ENCODE measurements around the gene ALKBH7. TPM values are rescaled to one million over a fixed set of nuclear protein-coding genes. Genes with fewer than 3 reads are reported as not detected.
A peak's percentile ranks its signal among the peaks of the same experiment; 100 is the strongest.

Gene ALKBH7
- total RNA-seq, 1 experiment from 2014 or later, result 70.0 TPM

GRCh38 chr19:6387372-6387771 lies 14.8 kb downstream of the ALKBH7 start:
- Histone ChIP-seq H3K4me1 (no peaks in the 10 kb centered on the region), H3K27me3 (replicated peaks; ENCODE audit: control insufficient read depth, insufficient read depth, low read length) (no peaks in the 10 kb centered on the region), H3K36me3 (ENCODE audit: control insufficient read depth, insufficient read depth, low read length) (peaks cover 4% of the 10 kb centered on the region), H3K9me3 (no peaks in the 10 kb centered on the region), H3K4me3 (ENCODE audit: low read depth, low read length) (no peak overlapping the region)
- H3K4me1 Mint-ChIP-seq (ENCODE audit: low read depth, unreplicated experiment), result peaks cover 7% of the 10 kb centered on the region
- no peaks in the 10 kb centered on the region for H3K9me3 Mint-ChIP-seq (ENCODE audit: unreplicated experiment)
- ChIA-PET CTCF (no interaction called here), POLR2A (no interaction called here)
- no peak overlapping the region for H3K4me3 Mint-ChIP-seq (ENCODE audit: unreplicated experiment)
- BruUV-seq (replicated peaks), result no TSS peak
- peaks cover 91% of the 10 kb centered on the region for H3K36me3 Mint-ChIP-seq (ENCODE audit: insufficient read depth, unreplicated experiment)
- DNase-seq, result no peak
- H3K27ac Mint-ChIP-seq (ENCODE audit: unreplicated experiment), result no peak overlapping the region
- no peaks in the 10 kb centered on the region for H3K27me3 Mint-ChIP-seq (ENCODE audit: insufficient read depth, unreplicated experiment)
- TF ChIP-seq, protein P1, sequence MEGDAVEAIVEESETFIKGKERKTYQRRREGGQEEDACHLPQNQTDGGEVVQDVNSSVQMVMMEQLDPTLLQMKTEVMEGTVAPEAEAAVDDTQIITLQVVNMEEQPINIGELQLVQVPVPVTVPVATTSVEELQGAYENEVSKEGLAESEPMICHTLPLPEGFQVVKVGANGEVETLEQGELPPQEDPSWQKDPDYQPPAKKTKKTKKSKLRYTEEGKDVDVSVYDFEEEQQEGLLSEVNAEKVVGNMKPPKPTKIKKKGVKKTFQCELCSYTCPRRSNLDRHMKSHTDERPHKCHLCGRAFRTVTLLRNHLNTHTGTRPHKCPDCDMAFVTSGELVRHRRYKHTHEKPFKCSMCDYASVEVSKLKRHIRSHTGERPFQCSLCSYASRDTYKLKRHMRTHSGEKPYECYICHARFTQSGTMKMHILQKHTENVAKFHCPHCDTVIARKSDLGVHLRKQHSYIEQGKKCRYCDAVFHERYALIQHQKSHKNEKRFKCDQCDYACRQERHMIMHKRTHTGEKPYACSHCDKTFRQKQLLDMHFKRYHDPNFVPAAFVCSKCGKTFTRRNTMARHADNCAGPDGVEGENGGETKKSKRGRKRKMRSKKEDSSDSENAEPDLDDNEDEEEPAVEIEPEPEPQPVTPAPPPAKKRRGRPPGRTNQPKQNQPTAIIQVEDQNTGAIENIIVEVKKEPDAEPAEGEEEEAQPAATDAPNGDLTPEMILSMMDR (IDR thresholded peaks at IDR 0.05; ENCODE audit: insufficient read depth in 1 of 2, low read depth in 1 of 2, low read length in 1 of 2, severe bottlenecking in 1 of 2, unreplicated experiment in 1 of 2), result no peak
- intact Hi-C loops (cut with micrococcal nuclease; ENCODE audit: unreplicated experiment), result no loop called here

- peak overlapping the region; percentile 83 for H3K4me3 ChIP-seq (ENCODE audit: low read depth, low read length)
- H3K4me1 ChIP-seq, result peaks cover 5% of the 10 kb centered on the region
- H3K36me3 Mint-ChIP-seq (ENCODE audit: insufficient read depth, unreplicated experiment), result peaks cover 54% of the 10 kb centered on the region
- H3K27me3 ChIP-seq (replicated peaks; ENCODE audit: control insufficient read depth, insufficient read depth, low read length), result no peaks in the 10 kb centered on the region
- intact Hi-C loops (cut with micrococcal nuclease; ENCODE audit: unreplicated experiment), result loop anchor here (1.0 to 2.0 kb wide), 2 partner anchors 11 to 20 kb away; partner anchors contain the start of gene ALKBH7
- ChIA-PET POLR2A (interaction anchor here (0.6 to 1.9 kb wide), 3 partner anchors 10 to 342 kb away, joined by 3 to 21 read pairs (median 5); partner anchors contain the start of gene ALKBH7), CTCF (interaction anchor here (0.5 to 1.4 kb wide), 4 partner anchors 15 to 489 kb away, joined by 3 to 9 read pairs (median 4); partner anchors contain the start of gene ALKBH7)
- peak overlapping the region; percentile 88 for H3K27ac Mint-ChIP-seq (ENCODE audit: unreplicated experiment)
- TF ChIP-seq, protein P1 (IDR thresholded peaks at IDR 0.05; ENCODE audit: insufficient read depth in 1 of 2, low read depth in 1 of 2, low read length in 1 of 2, severe bottlenecking in 1 of 2, unreplicated experiment in 1 of 2), result no peak
- BruUV-seq (replicated peaks), result TSS peak; percentile 69
- peaks cover 4% of the 10 kb centered on the region for H3K36me3 ChIP-seq (ENCODE audit: control insufficient read depth, insufficient read depth, low read length)
- H3K4me1 Mint-ChIP-seq (ENCODE audit: low read depth, unreplicated experiment), result peaks cover 15% of the 10 kb centered on the region
- no peaks in the 10 kb centered on the region for H3K9me3 ChIP-seq
- H3K27me3 Mint-ChIP-seq (ENCODE audit: insufficient read depth, unreplicated experiment), result no peaks in the 10 kb centered on the region
- DNase-seq, result no peak
- H3K9me3 Mint-ChIP-seq (ENCODE audit: unreplicated experiment), result no peaks in the 10 kb centered on the region
- peak overlapping the region; percentile 85 for H3K4me3 Mint-ChIP-seq (ENCODE audit: unreplicated experiment)
These were observed 19.9 kb downstream of the ALKBH7 start for GRCh38 chr19:6392221-6393073.

DNA sequence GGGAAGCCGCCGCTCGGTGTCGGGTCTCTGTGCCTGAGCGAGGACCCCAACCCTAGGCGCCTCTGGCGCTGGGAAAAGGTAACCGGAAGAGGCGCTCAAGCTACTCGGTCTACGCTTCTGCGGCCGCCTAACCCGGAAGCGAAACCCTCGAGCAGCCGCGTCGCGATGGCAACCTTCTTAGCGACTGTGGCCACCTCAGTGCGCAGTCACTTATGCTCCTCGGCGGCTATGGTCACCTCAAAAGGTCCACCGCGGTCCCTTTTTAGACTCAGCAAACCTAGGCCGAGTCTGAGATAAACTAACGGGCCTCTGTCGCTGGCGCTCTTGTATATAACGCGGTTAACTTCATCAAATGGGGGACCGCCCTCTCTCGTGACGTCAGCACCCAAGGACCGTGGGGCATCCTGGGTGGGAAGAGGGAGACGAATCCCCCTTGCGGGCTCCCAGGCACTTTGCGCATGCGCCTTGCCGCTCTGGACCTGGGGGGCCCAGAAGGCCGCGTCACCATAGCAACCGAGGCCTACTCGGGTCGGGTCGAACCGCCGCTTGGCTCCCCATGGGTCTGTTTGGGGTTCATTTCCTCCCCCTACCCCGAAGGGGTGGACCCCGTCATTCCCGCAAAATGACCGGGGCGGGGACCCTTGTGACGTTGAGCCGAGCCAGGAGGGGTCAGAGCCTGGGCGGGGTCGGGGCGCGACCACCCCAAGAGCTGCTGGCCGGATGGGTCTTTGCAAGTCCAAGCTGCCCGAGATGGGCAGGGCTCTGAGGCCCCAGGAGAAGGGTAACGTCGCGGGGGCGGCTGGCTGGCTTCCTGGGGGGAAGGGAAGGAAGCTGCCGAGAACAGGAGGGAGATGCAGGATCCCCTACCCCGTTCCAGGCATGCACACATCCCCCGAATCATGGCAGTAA lies 20.7 kb downstream of the ALKBH7 start, which contains the start of gene GTF2F1:
TSS of gene GTF2F1 (minus strand) at position 91 of the 909 bp plus-strand sequence. CDS start 169 bp downstream, outside the sequence.
- peak within 1 kb of the TSS; percentile 85 for H3K4me3 Mint-ChIP-seq (ENCODE audit: unreplicated experiment)
- intact Hi-C loops (cut with micrococcal nuclease; ENCODE audit: unreplicated experiment), result loop anchor here (1.0 to 2.0 kb wide), 2 partner anchors 10 to 21 kb away; partner anchors contain the start of gene ALKBH7
- Histone ChIP-seq H3K4me3 (ENCODE audit: low read depth, low read length) (peak within 1 kb of the TSS; percentile 83), H3K36me3 (ENCODE audit: control insufficient read depth, insufficient read depth, low read length) (peaks cover 2% of the 10 kb centered on the region), H3K27me3 (replicated peaks; ENCODE audit: control insufficient read depth, insufficient read depth, low read length) (no peaks in the 10 kb centered on the region), H3K4me1 (peaks cover 5% of the 10 kb centered on the region), H3K9me3 (no peaks in the 10 kb centered on the region)
- ChIA-PET CTCF (interaction anchor here (0.5 to 1.4 kb wide), 5 partner anchors 9 to 706 kb away, joined by 3 to 4 read pairs (median 4); partner anchors contain the start of gene ALKBH7), POLR2A (interaction anchor here (0.6 to 1.9 kb wide), 5 partner anchors 9 to 341 kb away, joined by 3 to 21 read pairs (median 3); partner anchors contain the start of genes ALKBH7 and KHSRP)
- H3K36me3 Mint-ChIP-seq (ENCODE audit: insufficient read depth, unreplicated experiment), result peaks cover 45% of the 10 kb centered on the region
- no peaks in the 10 kb centered on the region for H3K9me3 Mint-ChIP-seq (ENCODE audit: unreplicated experiment)
- BruUV-seq (replicated peaks), result no TSS peak
- peaks cover 15% of the 10 kb centered on the region for H3K4me1 Mint-ChIP-seq (ENCODE audit: low read depth, unreplicated experiment)
- DNase-seq, result peak; percentile 93 to 94
- H3K27ac Mint-ChIP-seq (ENCODE audit: unreplicated experiment), result peak within 1 kb of the TSS; percentile 88
- no peaks in the 10 kb centered on the region for H3K27me3 Mint-ChIP-seq (ENCODE audit: insufficient read depth, unreplicated experiment)
- TF ChIP-seq, protein P1 (IDR thresholded peaks at IDR 0.05; ENCODE audit: insufficient read depth in 1 of 2, low read depth in 1 of 2, low read length in 1 of 2, severe bottlenecking in 1 of 2, unreplicated experiment in 1 of 2), result peak; percentile 14 to 34

Data from Caco-2 (cell line).